ENCODE data around the gene MEN1.
"Not testable (repeated sequence)": the region's sequence is repeated elsewhere in the genome, so short reads cannot be mapped to it uniquely, and the experiment has no call there.

The MEN1 gene

GRCh38 chr11:64831411-64831891 is 21.1 kb upstream of the MEN1 start:
- no peak for DNase-seq

GRCh38 chr11:64829536-64830251 is 19.3 kb upstream of the MEN1 start:
- no peak for DNase-seq

- DNase-seq = no peak
These were observed 17.1 kb upstream of the MEN1 start for GRCh38 chr11:64827451-64827839.

- DNase-seq = no peak
These were observed 16.5 kb upstream of the MEN1 start for GRCh38 chr11:64826578-64827450.

DNA sequence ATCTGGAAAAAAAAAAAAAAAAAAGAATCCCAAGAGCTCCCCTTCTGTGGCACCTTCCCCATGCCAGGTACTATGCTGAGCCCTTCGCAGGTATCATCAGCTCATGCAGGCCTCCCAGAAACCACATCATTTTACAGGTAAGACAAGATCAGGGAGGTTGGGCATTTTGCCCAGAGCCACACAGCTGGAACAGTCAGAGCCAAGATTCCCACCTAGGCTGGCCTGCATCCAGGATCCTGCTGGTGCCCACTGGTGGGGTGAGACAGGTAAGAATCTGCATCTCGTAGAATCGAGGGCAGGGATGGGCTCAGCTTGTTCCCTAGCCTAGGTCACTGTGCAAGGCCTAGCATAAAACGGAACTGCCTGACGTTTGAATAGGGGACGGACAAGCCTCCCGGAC is 15.7 kb upstream of the MEN1 start:
- DNase-seq = no peak

GRCh38 chr11:64823568-64824119 is 13.3 kb upstream of the MEN1 start:
- DNase-seq = no peak

- no peak for DNase-seq
These were observed 7.1 kb upstream of the MEN1 start for GRCh38 chr11:64817476-64817875.

DNA sequence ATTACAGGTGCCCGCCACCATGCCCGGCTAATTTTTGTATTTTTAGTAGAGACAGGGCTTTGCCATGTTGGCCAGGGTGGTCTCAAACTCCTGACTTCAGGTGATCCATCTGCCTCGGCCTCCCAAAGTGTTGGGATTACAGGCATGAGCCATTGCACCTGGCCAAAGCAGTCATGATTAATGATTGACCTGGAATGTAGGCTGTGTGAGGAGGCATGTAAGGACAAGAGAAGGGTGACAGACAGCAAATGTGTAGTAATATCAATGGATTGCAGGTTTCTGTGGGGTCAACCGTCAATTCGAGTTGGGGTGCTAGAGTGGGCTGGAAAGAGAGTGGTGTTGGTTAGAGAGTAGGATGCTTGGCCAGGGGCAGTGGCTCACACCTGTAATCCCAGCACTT is 5.1 kb upstream of the MEN1 start:
- DNase-seq = not testable (repeated sequence)

DNA sequence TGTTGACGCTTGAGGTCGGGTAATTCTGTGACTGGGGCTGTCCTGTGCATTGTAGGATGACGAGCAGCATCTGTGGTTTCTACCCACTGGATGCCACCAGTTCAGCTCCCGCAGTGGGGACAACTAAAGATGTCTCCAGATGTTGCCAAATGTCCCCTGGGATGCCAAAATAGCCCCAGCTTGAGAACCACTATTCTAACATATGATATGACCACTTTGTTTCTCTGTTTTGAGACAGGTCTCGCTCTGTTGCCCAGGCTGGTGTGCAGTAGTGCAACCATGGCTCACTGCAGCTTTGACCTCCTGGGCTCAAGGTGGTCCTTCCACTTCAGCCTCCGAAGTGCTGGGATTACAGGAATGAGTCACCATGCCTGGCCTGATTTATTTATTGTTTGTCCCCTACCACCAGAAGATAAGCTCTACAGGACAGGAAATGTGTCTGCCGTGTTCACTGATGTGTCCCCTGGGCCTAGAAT is 4.4 kb upstream of the MEN1 start:
- DNase-seq = no peak

DNA sequence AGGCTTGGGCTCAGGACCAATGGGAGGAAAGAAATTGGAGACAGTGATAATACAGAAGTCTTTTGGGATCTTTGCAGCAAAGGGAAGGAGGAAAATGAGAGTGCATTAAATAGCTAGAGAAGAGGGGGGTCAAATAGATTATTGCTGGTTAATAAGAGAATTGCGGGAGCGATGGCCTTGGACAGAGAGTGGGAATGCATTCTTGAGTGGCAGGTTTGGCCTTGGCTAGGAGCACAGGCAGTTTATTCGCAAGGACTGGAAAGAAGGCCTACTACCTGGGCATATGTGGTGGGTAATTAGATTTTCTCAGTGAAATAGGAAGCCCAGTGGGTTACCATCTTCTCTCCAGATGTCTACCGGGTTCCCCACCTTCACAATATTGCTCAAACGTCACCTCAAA is 3.5 kb upstream of the MEN1 start:
- DNase-seq = no peak

DNA sequence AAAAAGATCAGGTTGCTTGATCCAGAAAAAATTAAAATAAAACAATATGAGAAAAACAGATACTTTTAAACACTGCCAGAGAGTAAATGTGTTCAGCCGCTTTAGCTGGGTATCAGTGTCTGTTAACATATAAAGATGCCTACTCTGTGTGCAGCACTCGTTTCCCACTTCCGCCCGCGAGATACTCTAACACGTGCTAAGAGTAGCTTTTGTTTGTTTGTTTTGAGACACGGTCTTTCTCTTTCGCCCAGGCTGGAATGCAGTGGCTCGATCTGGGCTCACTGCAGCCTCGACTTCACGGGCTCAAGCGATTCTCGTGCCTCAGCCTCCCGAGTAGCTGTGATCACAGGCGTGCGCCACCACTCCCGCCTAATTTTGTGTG is 531 bp upstream of the MEN1 start:
- no peak for DNase-seq

DNA sequence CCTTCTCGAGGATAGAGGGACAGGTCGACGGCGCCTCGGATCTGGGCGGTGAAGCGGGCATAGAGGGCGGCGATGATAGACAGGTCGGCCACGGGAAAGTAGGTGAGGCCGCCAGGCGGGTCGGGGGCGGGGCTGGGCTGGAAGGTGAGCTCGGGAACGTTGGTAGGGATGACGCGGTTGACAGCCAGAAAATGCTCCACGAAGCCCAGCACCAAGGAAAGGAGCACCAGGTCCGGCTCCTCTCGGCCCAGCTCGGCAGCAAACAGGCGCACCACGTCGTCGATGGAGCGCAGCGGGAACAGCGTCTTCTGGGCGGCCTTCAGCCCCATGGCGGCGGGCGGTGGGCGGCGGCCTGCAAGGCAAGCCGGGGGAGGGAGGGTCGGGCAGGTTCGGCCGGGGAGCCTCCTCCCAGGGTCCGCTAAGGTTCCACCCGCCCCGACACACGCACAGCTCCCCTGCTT is 540 bp downstream of the MEN1 start:
- DNase-seq = peak; percentile 9 to 37

DNA sequence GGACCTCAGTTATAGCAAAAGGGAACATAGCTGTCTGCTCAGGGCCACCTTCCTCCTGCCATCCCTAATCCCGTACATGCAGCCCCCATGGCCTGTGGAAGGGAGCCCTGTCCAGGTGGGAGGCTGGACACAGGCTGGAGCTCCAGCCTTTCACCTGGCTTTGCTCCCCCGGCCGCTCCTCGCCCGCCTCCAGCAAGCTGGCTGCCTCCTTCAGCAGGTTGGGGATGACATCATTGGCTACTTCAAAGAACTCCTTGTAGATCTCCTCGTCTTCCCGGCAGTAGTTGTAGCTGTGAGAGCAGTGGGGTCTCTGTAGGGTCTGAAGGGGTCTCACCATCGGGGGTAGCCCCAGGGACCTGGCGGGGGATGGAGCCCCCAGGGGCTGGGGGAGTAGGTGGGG is 4.9 kb downstream of the MEN1 start:
- DNase-seq = no peak

GRCh38 chr11:64804346-64805210 is 5.8 kb downstream of the MEN1 start:
- DNase-seq = no peak

GRCh38 chr11:64803846-64804345 is 6.5 kb downstream of the MEN1 start:
- DNase-seq = no peak

- peak; percentile 86 to 89 for DNase-seq
These were observed 7.0 kb downstream of the MEN1 start, which contains the start of gene MAP4K2 for GRCh38 chr11:64803158-64803845. TSS of gene MAP4K2 (minus strand) at chr11:64803214. CDS start at chr11:64803149, 65 bp downstream.

DNA sequence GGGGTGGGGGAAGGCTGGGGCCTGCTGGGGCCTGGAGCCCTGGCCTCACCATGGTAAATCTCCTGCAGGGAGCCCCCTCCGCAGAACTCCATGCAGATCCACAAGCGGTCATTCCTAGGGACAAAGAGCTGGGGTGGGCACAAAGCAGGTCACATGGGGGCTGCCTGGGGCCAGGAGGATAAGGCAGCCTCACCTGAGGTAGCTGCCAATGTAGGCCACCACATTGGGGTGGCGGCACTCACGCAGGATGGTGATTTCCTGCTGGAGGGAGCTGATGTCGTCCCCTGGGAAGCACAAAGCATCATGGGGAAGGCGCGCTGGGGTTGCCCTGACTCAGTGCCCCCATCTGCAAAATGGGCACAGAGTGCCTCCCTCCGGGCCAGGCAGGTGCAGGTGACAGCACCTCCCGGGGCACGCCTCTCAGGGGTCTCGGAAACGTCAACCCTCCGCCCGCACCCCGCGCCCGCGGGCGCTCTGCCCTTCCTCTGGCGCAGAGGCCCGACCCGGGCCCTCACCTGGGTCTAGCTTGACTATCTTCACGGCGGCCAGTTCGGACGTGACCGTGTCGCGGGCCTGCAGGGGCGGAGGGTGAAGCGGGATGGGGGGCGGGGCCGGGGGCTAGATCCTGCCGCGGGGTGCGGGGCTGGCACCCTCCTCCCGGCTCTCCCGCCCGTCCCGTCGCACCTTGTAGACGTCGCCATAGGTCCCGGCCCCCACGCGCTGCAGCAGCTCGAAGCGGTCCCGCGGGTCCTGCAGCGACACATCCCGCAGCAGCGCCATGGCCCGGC is 7.8 kb downstream of the MEN1 start:
- DNase-seq = no peak

DNA sequence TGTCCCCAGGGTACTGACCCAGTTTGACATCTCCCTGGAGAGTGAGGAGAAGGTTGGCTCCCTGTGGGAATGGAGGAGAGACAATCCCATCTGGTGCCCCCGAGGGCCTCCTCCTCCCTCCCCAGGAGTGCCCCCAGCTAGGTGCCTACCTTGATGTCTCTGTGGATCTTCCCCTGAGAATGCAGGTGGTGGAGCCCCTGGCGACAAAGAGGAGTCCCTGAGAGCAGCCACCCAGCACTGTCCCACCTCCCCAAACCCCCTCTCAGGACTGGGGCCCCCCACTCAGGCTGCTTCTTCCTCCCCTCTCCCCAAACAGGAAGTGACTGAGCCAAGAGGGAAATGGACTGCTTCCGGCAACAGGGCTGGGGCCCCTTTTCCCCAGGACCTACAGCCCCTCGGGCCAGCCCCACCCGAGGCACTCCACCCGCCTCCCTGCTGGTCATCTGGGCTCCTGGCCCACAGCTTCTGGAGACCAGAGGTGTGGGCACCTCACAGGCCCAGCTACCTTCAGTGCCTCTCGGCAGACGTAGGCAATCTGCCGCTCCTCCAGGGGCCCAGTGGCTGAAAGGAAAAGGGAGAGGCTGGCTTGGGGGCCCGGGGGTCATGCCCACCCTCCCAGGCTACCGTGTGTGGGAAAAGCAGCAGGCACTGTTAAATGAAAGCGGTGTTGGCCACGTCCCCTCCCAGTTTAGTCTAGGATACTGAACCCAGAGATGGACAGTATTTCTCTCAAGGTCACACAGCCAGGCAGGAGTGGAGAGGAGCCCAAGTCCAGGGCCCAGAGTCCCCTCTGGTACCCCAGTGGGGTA is 8.6 kb downstream of the MEN1 start:
- DNase-seq = no peak

DNA sequence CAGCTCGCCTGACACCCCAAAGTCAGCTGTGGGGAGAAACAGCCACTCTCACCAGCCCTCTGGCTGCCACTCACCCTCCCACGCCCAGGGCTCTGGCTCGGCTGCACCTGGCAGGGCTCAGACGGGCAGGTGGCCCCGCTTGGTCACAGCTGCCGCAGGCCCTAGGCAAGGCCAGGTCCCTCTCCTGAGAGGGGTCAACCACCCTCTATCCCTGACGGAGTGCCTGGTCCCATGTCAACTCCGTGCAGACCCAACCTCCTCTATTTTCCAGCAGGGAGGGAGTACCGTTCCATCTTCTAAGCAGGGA is 9.2 kb downstream of the MEN1 start:
- no peak for DNase-seq

Data from stimulated activated CD4-positive, alpha-beta T cell treated with anti-CD3 and anti-CD28 coated beads, Interleukin-4, amount 100 ng/mL, for 4 hours (primary cell).